H1 (cell line): ENCODE measurements around the gene AP5S1. TPM values are rescaled to one million over a fixed set of nuclear protein-coding genes. Genes with fewer than 3 reads are reported as not detected.

Experiments
- CTCF ChIA-PET: fragments of 300-600 bp; sonication (Branson Sonifier 250); formaldehyde crosslinking; loops from one replicate; lab custom pipeline; 2021; ENCODE audit not compliant: partially characterized antibody; lab: Charles Lee
- POLR2A ChIA-PET: fragments of 300-600 bp; sonication (Branson Sonifier 250); formaldehyde crosslinking; loops from one replicate; lab custom pipeline; 2021; ENCODE audit warnings: inconsistent platforms; ENCODE audit not compliant: partially characterized antibody; lab: Charles Lee
- DNase-seq, 2 experiments: peaks; one replicate each; pipeline versions ENCODE4 v3.0.0 to v3.0.0-alpha.2; 2010 to 2022; ENCODE audit warnings: low spot score in 2 of 2, low read depth in 1 of 2, mixed read lengths in 1 of 2
- FAIRE-seq: peaks from 2 replicates; lab custom pipeline; 2011; peaks lifted over from hg19 to GRCh38; lab: Jason Lieb, UNC
- H2AFZ ChIP-seq: 2 replicates; pipeline ENCODE4 v1.8.1; 2012; ENCODE audit warnings: low read length, inconsistent platforms
- H2AK5ac ChIP-seq: 2 replicates; pipeline ENCODE4 v1.6.1; 2013; ENCODE audit warnings: low read depth, low read length
- H2BK120ac ChIP-seq: replicated peaks from 2 replicates; pipeline ENCODE3; 2013; ENCODE audit warnings: low read depth, low read length, inconsistent platforms
- H2BK12ac ChIP-seq: 2 replicates; pipeline ENCODE4 v1.6.1; 2013; ENCODE audit warnings: low read depth, low read length
- H2BK15ac ChIP-seq: 2 replicates; pipeline ENCODE4 v1.6.1; 2013; ENCODE audit warnings: low read length
- H2BK20ac ChIP-seq: 2 replicates; pipeline ENCODE4 v1.6.1; 2013; ENCODE audit warnings: low read length
- H2BK5ac ChIP-seq: 2 replicates; pipeline ENCODE4 v1.6.1; 2013; ENCODE audit warnings: low read depth, low read length
- H3K14ac ChIP-seq: 2 replicates; pipeline ENCODE4 v1.6.1; 2013; ENCODE audit warnings: inconsistent platforms; ENCODE audit not compliant: insufficient read length
- H3K18ac ChIP-seq: 2 replicates; pipeline ENCODE4 v1.6.1; 2013; ENCODE audit warnings: low read length; ENCODE audit errors: extremely low read depth
- H3K23ac ChIP-seq: 2 replicates; pipeline ENCODE4 v1.6.1; 2013; ENCODE audit warnings: inconsistent platforms; ENCODE audit not compliant: insufficient read length
- H3K23me2 ChIP-seq: 2 replicates; pipeline ENCODE4 v1.6.1; 2013; ENCODE audit warnings: low read depth, low read length
- H3K27ac ChIP-seq: 2 replicates; pipeline ENCODE4 v1.6.1; 2011; ENCODE audit warnings: low read depth, low read length, inconsistent platforms
- H3K27me3 ChIP-seq, 4 experiments: replicated peaks in 1 of 4; 1 replicate in 1 of 4; 2 replicates in 3 of 4; pipeline versions ENCODE4 v1.6.1 to v1.8.1; 2011 to 2013; ENCODE audit warnings: low read length in 3 of 4, mild to moderate bottlenecking in 3 of 4, inconsistent platforms in 2 of 4, mixed read lengths in 2 of 4, moderate library complexity in 1 of 4; ENCODE audit not compliant: control insufficient read depth in 3 of 4, insufficient read depth in 3 of 4; ENCODE audit errors: extremely low read depth in 1 of 4
- H3K36me3 ChIP-seq, 4 experiments: 2 replicates each; pipeline versions ENCODE4 v1.6.1 to v1.8.1; 2011 to 2013; ENCODE audit warnings: mild to moderate bottlenecking in 4 of 4, low read length in 3 of 4, moderate library complexity in 2 of 4, control low read depth in 1 of 4, inconsistent platforms in 1 of 4; ENCODE audit not compliant: insufficient read depth in 4 of 4, control insufficient read depth in 2 of 4
- H3K4ac ChIP-seq: replicated peaks from 2 replicates; pipeline ENCODE3; 2013; ENCODE audit warnings: low read length, low read depth, mixed read lengths, inconsistent platforms; ENCODE audit not compliant: insufficient read length
- H3K4me1 ChIP-seq, 4 experiments: replicated peaks in 1 of 4; 1 replicate in 1 of 4; 2 replicates in 3 of 4; pipeline versions ENCODE4 v1.6.1 to v1.8.1; 2011 to 2013; ENCODE audit warnings: low read length in 3 of 4, inconsistent platforms in 2 of 4, mixed read lengths in 1 of 4; ENCODE audit not compliant: insufficient read depth in 4 of 4, control insufficient read depth in 3 of 4
- H3K4me2 ChIP-seq, 2 experiments: 2 replicates each; pipeline versions ENCODE4 v1.6.1 to v1.8.1; 2011 to 2013; ENCODE audit warnings: low read depth in 2 of 2, low read length in 2 of 2, control low read depth in 1 of 2, inconsistent platforms in 1 of 2, mild to moderate bottlenecking in 1 of 2; ENCODE audit not compliant: insufficient read depth in 1 of 2
- H3K4me3 ChIP-seq, 4 experiments: fragments of 200-600, 300-600 bp in 1 of 4; sonication (generic), shearing (Covaris generic), sonication (Bioruptor Twin) in 1 of 4; 2 replicates each; pipeline versions ENCODE4 v1.5.1 to v1.8.1; 2011 to 2016; ENCODE audit warnings: low read length in 4 of 4, low read depth in 3 of 4, control low read depth in 2 of 4, inconsistent platforms in 2 of 4, mild to moderate bottlenecking in 2 of 4, mixed read lengths in 1 of 4, moderate library complexity in 1 of 4; ENCODE audit not compliant: insufficient read depth in 2 of 4; ENCODE audit errors: extremely low read depth in 1 of 4
- H3K56ac ChIP-seq: replicated peaks from 2 replicates; pipeline ENCODE3; 2013; ENCODE audit warnings: low read depth, mild to moderate bottlenecking, mixed read lengths, low read length, inconsistent platforms; ENCODE audit not compliant: insufficient read length
- H3K79me1 ChIP-seq: 2 replicates; pipeline ENCODE4 v1.6.1; 2013; ENCODE audit warnings: low read depth, low read length, control low read depth
- H3K79me2 ChIP-seq, 2 experiments: 2 replicates each; pipeline versions ENCODE4 v1.6.1 to v1.8.1; 2012 to 2013; ENCODE audit warnings: low read length in 2 of 2, mild to moderate bottlenecking in 2 of 2, inconsistent platforms in 1 of 2; ENCODE audit not compliant: insufficient read depth in 2 of 2, control insufficient read depth in 1 of 2
- H3K9ac ChIP-seq, 4 experiments: replicated peaks in 1 of 4; 1 replicate in 1 of 4; 2 replicates in 3 of 4; pipeline versions ENCODE4 v1.6.1 to v1.8.1; 2011 to 2013; ENCODE audit warnings: low read depth in 3 of 4, low read length in 3 of 4, control low read depth in 2 of 4, mild to moderate bottlenecking in 2 of 4, moderate library complexity in 2 of 4, inconsistent platforms in 1 of 4; ENCODE audit errors: extremely low read depth in 1 of 4
- H3K9me3 ChIP-seq, 2 experiments: 2 replicates each; pipeline versions ENCODE4 v1.6.1 to v1.8.1; 2012 to 2013; ENCODE audit warnings: mild to moderate bottlenecking in 2 of 2, moderate library complexity in 2 of 2, control low read depth in 1 of 2, inconsistent platforms in 1 of 2, low read depth in 1 of 2, low read length in 1 of 2, mixed read lengths in 1 of 2; ENCODE audit not compliant: insufficient read depth in 2 of 2
- H4K20me1 ChIP-seq, 2 experiments: replicated peaks in 1 of 2; 2 replicates each; pipeline versions ENCODE3 to v1.8.1; 2011 to 2013; ENCODE audit warnings: inconsistent platforms in 2 of 2, low read length in 2 of 2, mild to moderate bottlenecking in 1 of 2; ENCODE audit not compliant: insufficient read depth in 2 of 2, control insufficient read depth in 1 of 2
- H4K5ac ChIP-seq: 2 replicates; pipeline ENCODE4 v1.6.1; 2013; ENCODE audit warnings: low read length, low read depth, mixed read lengths, inconsistent platforms; ENCODE audit not compliant: insufficient read length
- H4K8ac ChIP-seq: 2 replicates; pipeline ENCODE4 v1.8.0; 2013; ENCODE audit warnings: mild to moderate bottlenecking, moderate library complexity, low read length, inconsistent platforms; ENCODE audit not compliant: insufficient read depth; ENCODE audit errors: extremely low read depth
- H4K91ac ChIP-seq: replicated peaks from 2 replicates; pipeline ENCODE3; 2013; ENCODE audit warnings: low read length, mixed read lengths, inconsistent platforms; ENCODE audit not compliant: insufficient read length
- HDAC2 ChIP-seq, 2 experiments: fragments of 300-600 bp in 1 of 2; sonication (generic) in 1 of 2; IDR thresholded peaks; 2 replicates each; pipeline ENCODE4 v1.6.1; 2011 to 2012; ENCODE audit warnings: low read depth in 2 of 2, low read length in 2 of 2, mild to moderate bottlenecking in 2 of 2, moderate library complexity in 2 of 2, borderline replicate concordance in 1 of 2, inconsistent platforms in 1 of 2
- WGBS, 2 experiments: shearing (Covaris generic) in 1 of 2; methylation state at CpG; one replicate each; pipeline versions ENCODE4 v1.1.6 to v1.1.7; 2013 to 2015; ENCODE audit warnings: low lambda C conversion rate in 2 of 2, mixed read lengths in 2 of 2, inconsistent platforms in 1 of 2, low coverage in 1 of 2, missing lambda C conversion rate in 1 of 2; ENCODE audit not compliant: insufficient replicate concordance in 2 of 2, insufficient coverage in 1 of 2, insufficient read length in 1 of 2; ENCODE audit errors: extremely low coverage in 1 of 2, missing lambda C conversion rate in 1 of 2; 5-methylcytosine and 5-hydroxymethylcytosine counted together
- polyA plus RNA-seq, 7 experiments: library from polyadenylated mRNA; depleted of rRNA in 3 of 7; stranded (reverse) in 5 of 7; unstranded in 2 of 7; fragments of >200 nt in 5 of 7; fragments of 200-250 nt in 2 of 7; gene quantifications; 1 replicate in 5 of 7; 2 replicates in 1 of 7; 4 replicates in 1 of 7; pipeline versions ENCODE4 v1.2.1 to v1.2.3, GENCODE V29; 2011 to 2013; ENCODE audit warnings: missing spikeins in 2 of 7, mixed read lengths in 2 of 7
- total RNA-seq: library from RNA; stranded (reverse); fragmentation: NEBNext Ultra II Directional; extraction: Animal tissue kit (Norgen Biotek cat#: 25700); gene quantifications from 2 replicates; pipeline ENCODE4 v1.2.1, GENCODE V29; 2021
- TF ChIP-seq, protein P1 (sequence below), 3 experiments: IDR thresholded peaks; 1 replicate in 2 of 3; 2 replicates in 1 of 3; pipeline versions ENCODE4 v1.5.1 to v1.6.1; 2011; ENCODE audit warnings: low read length in 3 of 3, mild to moderate bottlenecking in 3 of 3, inconsistent platforms in 2 of 3, low read depth in 1 of 3, moderate library complexity in 1 of 3; ENCODE audit not compliant: insufficient read depth in 1 of 3; ENCODE audit errors: control extremely low read depth in 1 of 3

Gene AP5S1
- total and polyA plus RNA-seq, 2 of the 8 experiments (the other 6 are each of a cell fraction or from before 2014, with no cell fraction given), result 3.3 to 3.7 TPM

DNA sequence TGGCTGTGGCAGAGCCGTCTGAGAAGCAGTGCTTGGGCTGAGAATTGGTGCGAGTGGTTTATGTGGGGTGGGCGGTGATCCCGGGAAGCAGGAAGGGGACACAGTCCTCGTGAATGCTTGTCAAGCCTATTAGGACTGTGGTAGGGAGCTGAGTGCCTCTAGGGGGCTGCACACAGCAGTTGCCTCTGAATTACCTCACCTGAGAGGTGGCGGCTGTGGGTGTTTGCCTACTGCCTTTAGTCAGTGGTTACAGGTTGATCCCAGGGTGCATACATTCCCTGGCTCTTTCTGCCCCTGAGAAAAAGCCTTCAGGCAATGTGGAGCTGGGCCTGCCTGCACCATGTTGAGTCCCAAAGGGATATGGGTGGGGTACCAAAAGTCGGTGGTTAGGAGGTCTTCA lies 5.2 kb downstream of the AP5S1 start:
- Histone ChIP-seq H3K23ac (no peak overlapping the region), H2BK15ac (no peak overlapping the region), H3K79me2 (no peaks in the 10 kb centered on the region), H3K18ac (no peak overlapping the region), H3K27me3 (no peaks in the 10 kb centered on the region), H4K20me1 (no peaks in the 10 kb centered on the region), H2BK20ac (no peak overlapping the region), H3K4me2 (no peak overlapping the region), H2AK5ac (no peak overlapping the region), H4K5ac (no peak overlapping the region), H4K8ac (no peak overlapping the region), H3K4ac (no peak overlapping the region), H3K27ac (no peak overlapping the region), H3K14ac (no peak overlapping the region), H2BK5ac (no peak overlapping the region), H2AFZ (no peak overlapping the region), H3K4me1 (peaks cover 0 to 3% (median 1%) of the 10 kb centered on the region in 4 experiments; a peak in 1 of 7 replicates), H3K23me2 (no peaks in the 10 kb centered on the region), H3K79me1 (no peaks in the 10 kb centered on the region), H4K91ac (no peak overlapping the region), H3K9ac (no peak overlapping the region), H3K36me3 (no peaks in the 10 kb centered on the region), H3K56ac (no peak overlapping the region), H3K4me3 (no peak overlapping the region), H2BK120ac (no peak overlapping the region), H3K9me3 (no peaks in the 10 kb centered on the region), H2BK12ac (no peak overlapping the region)
- ChIA-PET POLR2A (interaction anchor here (0.5 to 2.8 kb wide), 7 partner anchors 12 to 81 kb away, joined by 3 to 10 read pairs (median 3); no protein-coding TSS in a partner anchor), CTCF (interaction anchor here (0.6 to 4.7 kb wide), 14 partner anchors 9 to 1583 kb away, joined by 3 to 35 read pairs (median 4); partner anchors contain the start of gene SPEF1)
- no peak for DNase-seq
- no peak for FAIRE-seq
- 82% methylated on average over 7 of the region's 7 CpGs; no CpG with 5 or more reads in 1 of the 2 experiments for WGBS, 2 experiments
- no peak for TF ChIP-seq HDAC2 (IDR thresholded peaks at IDR 0.05; ENCODE audit: borderline replicate concordance in 1 of 2, low read depth in 2 of 2, low read length in 2 of 2)
- TF ChIP-seq, protein P1, sequence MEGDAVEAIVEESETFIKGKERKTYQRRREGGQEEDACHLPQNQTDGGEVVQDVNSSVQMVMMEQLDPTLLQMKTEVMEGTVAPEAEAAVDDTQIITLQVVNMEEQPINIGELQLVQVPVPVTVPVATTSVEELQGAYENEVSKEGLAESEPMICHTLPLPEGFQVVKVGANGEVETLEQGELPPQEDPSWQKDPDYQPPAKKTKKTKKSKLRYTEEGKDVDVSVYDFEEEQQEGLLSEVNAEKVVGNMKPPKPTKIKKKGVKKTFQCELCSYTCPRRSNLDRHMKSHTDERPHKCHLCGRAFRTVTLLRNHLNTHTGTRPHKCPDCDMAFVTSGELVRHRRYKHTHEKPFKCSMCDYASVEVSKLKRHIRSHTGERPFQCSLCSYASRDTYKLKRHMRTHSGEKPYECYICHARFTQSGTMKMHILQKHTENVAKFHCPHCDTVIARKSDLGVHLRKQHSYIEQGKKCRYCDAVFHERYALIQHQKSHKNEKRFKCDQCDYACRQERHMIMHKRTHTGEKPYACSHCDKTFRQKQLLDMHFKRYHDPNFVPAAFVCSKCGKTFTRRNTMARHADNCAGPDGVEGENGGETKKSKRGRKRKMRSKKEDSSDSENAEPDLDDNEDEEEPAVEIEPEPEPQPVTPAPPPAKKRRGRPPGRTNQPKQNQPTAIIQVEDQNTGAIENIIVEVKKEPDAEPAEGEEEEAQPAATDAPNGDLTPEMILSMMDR (IDR thresholded peaks at IDR 0.05; ENCODE audit: control extremely low read depth in 1 of 3, insufficient read depth in 1 of 3, low read depth in 1 of 3, low read length in 3 of 3), result peak; percentile 32 to 50 (median 36); a peak in 3 of 4 replicates
